ENCODE results near the gene ZNF2. TPM values are rescaled to one million over a fixed set of nuclear protein-coding genes. Genes with fewer than 3 reads are reported as not detected.

Gene ZNF2
- total and polyA plus RNA-seq, 2 of the 13 experiments (the other 11 are each of a cell fraction or from before 2014, with no cell fraction given) = 4.3 to 6.1 TPM

DNA sequence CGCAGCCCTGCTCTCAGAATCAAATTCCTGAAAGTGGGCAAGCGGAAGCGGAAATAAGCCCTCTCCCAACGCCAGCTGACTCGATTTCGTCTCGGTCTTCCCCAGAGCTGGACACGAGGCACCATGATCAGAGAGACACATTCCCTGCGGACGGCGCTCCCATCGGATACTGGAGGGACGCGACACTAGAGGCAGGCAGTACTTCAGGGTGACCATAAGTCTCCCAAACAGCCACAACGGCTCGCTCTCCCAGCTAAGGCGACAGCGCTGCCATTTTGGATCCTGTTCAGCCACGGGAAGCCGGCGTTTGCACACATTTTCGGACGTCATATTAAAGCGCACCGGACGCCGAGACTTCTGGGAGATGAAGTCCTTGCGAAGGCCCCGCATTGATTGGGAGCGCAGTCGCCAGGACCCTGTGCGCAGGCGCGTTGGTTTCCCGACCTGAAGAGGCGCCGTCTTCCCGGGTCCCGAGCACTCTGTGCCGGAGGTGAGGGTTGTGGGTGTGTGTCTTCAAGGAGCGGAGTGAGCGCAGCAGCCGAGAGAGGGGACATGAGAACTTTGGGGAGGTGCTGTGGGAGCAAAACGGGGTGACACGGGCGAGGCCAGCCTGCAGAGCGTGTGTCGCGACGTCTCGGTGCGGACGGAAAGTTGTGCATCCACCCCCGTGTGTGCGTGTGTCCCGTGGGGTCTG lies at the start of gene ZNF2 (continued):
- TF ChIP-seq NCOR1 (IDR thresholded peaks at IDR 0.05; ENCODE audit: borderline replicate concordance, low read length) (no peak), ZC3H13 (CRISPR knock-in tag; IDR thresholded peaks at IDR 0.05) (peak; percentile 66), SETDB1 (CRISPR knock-in tag; IDR thresholded peaks at IDR 0.05; ENCODE audit: borderline replicate concordance) (no peak), IKZF1 (IDR thresholded peaks at IDR 0.05) (no peak), ZMAT3 (CRISPR knock-in tag; conservative IDR thresholded peaks at IDR 0.05) (no peak; the same call in 1 of the 2 replicates), ZNF737 (CRISPR knock-in tag; IDR thresholded peaks at IDR 0.05; ENCODE audit: borderline replicate concordance) (peak; percentile 40; the same call in 1 of the 2 replicates), MLXIP (CRISPR knock-in tag; IDR thresholded peaks at IDR 0.05; ENCODE audit: borderline replicate concordance) (no peak), MZF1 (CRISPR knock-in tag; IDR thresholded peaks at IDR 0.05; ENCODE audit: borderline replicate concordance) (no peak; the same call in 1 of the 2 replicates), MYC (CRISPR knock-in tag; IDR thresholded peaks at IDR 0.05; ENCODE audit: borderline replicate concordance) (peak; percentile 95), CAMTA2 (CRISPR knock-in tag; IDR thresholded peaks at IDR 0.05; ENCODE audit: borderline replicate concordance) (0 out of 2 replicates have a peak, but pooled peaks have one; percentile 36), FOXC1 (CRISPR knock-in tag; IDR thresholded peaks at IDR 0.05; ENCODE audit: borderline replicate concordance) (peak; percentile 88; the same call in 1 of the 2 replicates), REL (CRISPR knock-in tag; conservative IDR thresholded peaks at IDR 0.05) (peak; percentile 79; the same call in 1 of the 2 replicates), ZNF101 (CRISPR knock-in tag; IDR thresholded peaks at IDR 0.05; ENCODE audit: borderline replicate concordance, low read depth) (no peak), ARHGAP35 (CRISPR knock-in tag; IDR thresholded peaks at IDR 0.05; ENCODE audit: borderline replicate concordance) (no peak; the same call in 1 of the 2 replicates), TARDBP (CRISPR knock-in tag; IDR thresholded peaks at IDR 0.05) (peak; percentile 88)
- TF ChIP-seq, protein P1, sequence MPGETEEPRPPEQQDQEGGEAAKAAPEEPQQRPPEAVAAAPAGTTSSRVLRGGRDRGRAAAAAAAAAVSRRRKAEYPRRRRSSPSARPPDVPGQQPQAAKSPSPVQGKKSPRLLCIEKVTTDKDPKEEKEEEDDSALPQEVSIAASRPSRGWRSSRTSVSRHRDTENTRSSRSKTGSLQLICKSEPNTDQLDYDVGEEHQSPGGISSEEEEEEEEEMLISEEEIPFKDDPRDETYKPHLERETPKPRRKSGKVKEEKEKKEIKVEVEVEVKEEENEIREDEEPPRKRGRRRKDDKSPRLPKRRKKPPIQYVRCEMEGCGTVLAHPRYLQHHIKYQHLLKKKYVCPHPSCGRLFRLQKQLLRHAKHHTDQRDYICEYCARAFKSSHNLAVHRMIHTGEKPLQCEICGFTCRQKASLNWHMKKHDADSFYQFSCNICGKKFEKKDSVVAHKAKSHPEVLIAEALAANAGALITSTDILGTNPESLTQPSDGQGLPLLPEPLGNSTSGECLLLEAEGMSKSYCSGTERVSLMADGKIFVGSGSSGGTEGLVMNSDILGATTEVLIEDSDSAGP (CRISPR knock-in tag; IDR thresholded peaks at IDR 0.05; ENCODE audit: borderline replicate concordance) = peak; percentile 93
- TF ChIP-seq, protein P2, sequence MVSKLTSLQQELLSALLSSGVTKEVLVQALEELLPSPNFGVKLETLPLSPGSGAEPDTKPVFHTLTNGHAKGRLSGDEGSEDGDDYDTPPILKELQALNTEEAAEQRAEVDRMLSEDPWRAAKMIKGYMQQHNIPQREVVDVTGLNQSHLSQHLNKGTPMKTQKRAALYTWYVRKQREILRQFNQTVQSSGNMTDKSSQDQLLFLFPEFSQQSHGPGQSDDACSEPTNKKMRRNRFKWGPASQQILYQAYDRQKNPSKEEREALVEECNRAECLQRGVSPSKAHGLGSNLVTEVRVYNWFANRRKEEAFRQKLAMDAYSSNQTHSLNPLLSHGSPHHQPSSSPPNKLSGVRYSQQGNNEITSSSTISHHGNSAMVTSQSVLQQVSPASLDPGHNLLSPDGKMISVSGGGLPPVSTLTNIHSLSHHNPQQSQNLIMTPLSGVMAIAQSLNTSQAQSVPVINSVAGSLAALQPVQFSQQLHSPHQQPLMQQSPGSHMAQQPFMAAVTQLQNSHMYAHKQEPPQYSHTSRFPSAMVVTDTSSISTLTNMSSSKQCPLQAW (CRISPR knock-in tag; IDR thresholded peaks at IDR 0.05) = peak; percentile 93
- TF ChIP-seq, protein P3, sequence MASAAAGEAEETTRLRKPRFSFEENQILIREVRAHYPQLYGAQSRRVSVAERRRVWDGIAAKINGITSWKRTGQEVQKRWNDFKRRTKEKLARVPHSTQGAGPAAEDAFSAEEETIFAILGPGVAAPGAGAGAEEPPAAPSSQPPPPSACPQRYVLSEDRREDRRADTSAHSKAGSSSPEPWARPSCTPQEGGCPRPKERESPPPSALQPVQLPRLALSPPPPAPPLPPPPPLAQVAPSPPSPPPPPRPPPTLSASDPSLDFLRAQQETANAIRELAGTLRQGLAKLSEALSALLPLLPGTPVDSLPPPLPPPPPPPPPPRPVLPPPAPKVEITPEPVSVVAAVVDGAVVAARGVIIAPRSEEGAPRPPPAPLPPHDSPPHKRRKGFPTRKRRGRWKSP (CRISPR knock-in tag; IDR thresholded peaks at IDR 0.05) = peak; percentile 84; the same call in 1 of the 2 replicates
- TF ChIP-seq, protein P4, sequence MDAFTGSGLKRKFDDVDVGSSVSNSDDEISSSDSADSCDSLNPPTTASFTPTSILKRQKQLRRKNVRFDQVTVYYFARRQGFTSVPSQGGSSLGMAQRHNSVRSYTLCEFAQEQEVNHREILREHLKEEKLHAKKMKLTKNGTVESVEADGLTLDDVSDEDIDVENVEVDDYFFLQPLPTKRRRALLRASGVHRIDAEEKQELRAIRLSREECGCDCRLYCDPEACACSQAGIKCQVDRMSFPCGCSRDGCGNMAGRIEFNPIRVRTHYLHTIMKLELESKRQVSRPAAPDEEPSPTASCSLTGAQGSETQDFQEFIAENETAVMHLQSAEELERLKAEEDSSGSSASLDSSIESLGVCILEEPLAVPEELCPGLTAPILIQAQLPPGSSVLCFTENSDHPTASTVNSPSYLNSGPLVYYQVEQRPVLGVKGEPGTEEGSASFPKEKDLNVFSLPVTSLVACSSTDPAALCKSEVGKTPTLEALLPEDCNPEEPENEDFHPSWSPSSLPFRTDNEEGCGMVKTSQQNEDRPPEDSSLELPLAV (CRISPR knock-in tag; conservative IDR thresholded peaks at IDR 0.05; ENCODE audit: low read depth) = no peak

Measured in HepG2 (cell line).